Measurements from ENCODE around the gene CAV2. TPM values are rescaled to one million over a fixed set of nuclear protein-coding genes. Genes with fewer than 3 reads are reported as not detected.

CAV2 gene
- total RNA-seq, 4 donors from 2014 or later: 125 to 148 (median 129) TPM

- Histone ChIP-seq H3K9me3 (no peaks in the 10 kb centered on the region), H3K4me3 (no peak overlapping the region), H3K36me3 (peaks cover 0 to 41% (median 11%) of the 10 kb centered on the region in 4 donors), H3K27ac (replicated peaks in 1 of 4) (peak overlapping the region; percentile 37 to 63 (median 56)), H3K27me3 (no peaks in the 10 kb centered on the region), H3K4me1 (peaks cover 80 to 97% (median 89%) of the 10 kb centered on the region in 4 donors)
- TF ChIP-seq EP300 (IDR thresholded peaks at IDR 0.05) (no peak), POLR2A (IDR thresholded peaks at IDR 0.05; ENCODE audit: low read depth) (no peak), POLR2AphosphoS5 (IDR thresholded peaks at IDR 0.05) (no peak)
- TF ChIP-seq, protein P1, sequence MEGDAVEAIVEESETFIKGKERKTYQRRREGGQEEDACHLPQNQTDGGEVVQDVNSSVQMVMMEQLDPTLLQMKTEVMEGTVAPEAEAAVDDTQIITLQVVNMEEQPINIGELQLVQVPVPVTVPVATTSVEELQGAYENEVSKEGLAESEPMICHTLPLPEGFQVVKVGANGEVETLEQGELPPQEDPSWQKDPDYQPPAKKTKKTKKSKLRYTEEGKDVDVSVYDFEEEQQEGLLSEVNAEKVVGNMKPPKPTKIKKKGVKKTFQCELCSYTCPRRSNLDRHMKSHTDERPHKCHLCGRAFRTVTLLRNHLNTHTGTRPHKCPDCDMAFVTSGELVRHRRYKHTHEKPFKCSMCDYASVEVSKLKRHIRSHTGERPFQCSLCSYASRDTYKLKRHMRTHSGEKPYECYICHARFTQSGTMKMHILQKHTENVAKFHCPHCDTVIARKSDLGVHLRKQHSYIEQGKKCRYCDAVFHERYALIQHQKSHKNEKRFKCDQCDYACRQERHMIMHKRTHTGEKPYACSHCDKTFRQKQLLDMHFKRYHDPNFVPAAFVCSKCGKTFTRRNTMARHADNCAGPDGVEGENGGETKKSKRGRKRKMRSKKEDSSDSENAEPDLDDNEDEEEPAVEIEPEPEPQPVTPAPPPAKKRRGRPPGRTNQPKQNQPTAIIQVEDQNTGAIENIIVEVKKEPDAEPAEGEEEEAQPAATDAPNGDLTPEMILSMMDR (IDR thresholded peaks at IDR 0.05): no peak
- WGBS: 36% methylated on average over 6 of the region's 6 CpGs
- intact Hi-C loops (cut with DNase I): no loop called here
- DNase-seq (ENCODE audit: extremely low spot score): no peak
Observed at GRCh38 chr7:116545411-116545993, 46.0 kb downstream of the CAV2 start.

DNA sequence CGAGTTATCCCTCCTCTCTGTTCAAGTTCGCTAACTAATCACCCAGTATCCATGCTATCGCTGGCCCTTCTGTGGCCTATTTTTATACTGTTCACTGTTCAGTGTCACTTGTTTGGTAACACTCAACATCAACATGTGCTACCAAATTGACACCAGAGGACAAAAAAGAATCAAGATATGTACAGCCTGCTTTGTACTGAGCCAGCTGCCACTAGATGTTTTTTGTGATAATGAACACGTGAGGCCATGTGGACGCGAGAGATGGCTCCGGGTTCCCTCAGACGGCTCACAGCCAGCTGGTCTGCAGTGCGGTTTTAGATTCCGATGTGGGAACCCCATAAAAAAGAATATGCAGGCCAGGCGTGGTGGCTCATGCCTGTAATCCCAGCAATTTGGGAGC, 46.5 kb downstream of the CAV2 start:
- H3K36me3 ChIP-seq: peaks cover 0 to 45% (median 15%) of the 10 kb centered on the region in 4 donors
- WGBS: 92% methylated on average over 11 of the region's 11 CpGs
- H3K27me3 ChIP-seq: no peaks in the 10 kb centered on the region
- no peak overlapping the region for H3K4me3 ChIP-seq
- peak overlapping the region; percentile 37 to 63 (median 56) for H3K27ac ChIP-seq (replicated peaks in 1 of 4)
- intact Hi-C loops (cut with DNase I): no loop called here
- H3K4me1 ChIP-seq: peaks cover 80 to 97% (median 85%) of the 10 kb centered on the region in 4 donors
- TF ChIP-seq POLR2AphosphoS5 (IDR thresholded peaks at IDR 0.05) (no peak), EP300 (IDR thresholded peaks at IDR 0.05) (no peak), POLR2A (IDR thresholded peaks at IDR 0.05; ENCODE audit: low read depth) (no peak)
- TF ChIP-seq, protein P1 (IDR thresholded peaks at IDR 0.05): no peak
- no peaks in the 10 kb centered on the region for H3K9me3 ChIP-seq
- DNase-seq (ENCODE audit: extremely low spot score): no peak

GRCh38 chr7:116546916-116547315, 47.4 kb downstream of the CAV2 start:
- H3K4me3 ChIP-seq: no peak overlapping the region
- TF ChIP-seq POLR2A (IDR thresholded peaks at IDR 0.05; ENCODE audit: low read depth): no peak
- no peak for TF ChIP-seq POLR2AphosphoS5 (IDR thresholded peaks at IDR 0.05)
- TF ChIP-seq, protein P1 (IDR thresholded peaks at IDR 0.05): no peak
- TF ChIP-seq EP300 (IDR thresholded peaks at IDR 0.05): no peak
- peak overlapping the region; percentile 37 to 63 (median 56) for H3K27ac ChIP-seq (replicated peaks in 1 of 4)
- intact Hi-C loops (cut with DNase I): no loop called here
- 63% methylated on average over 1 of the region's 1 CpG for WGBS
- DNase-seq (ENCODE audit: extremely low spot score): no peak
- H3K4me1 ChIP-seq: peaks cover 79 to 96% (median 82%) of the 10 kb centered on the region in 4 donors
- no peaks in the 10 kb centered on the region for H3K9me3 ChIP-seq
- no peaks in the 10 kb centered on the region for H3K27me3 ChIP-seq
- H3K36me3 ChIP-seq: peaks cover 0 to 48% (median 16%) of the 10 kb centered on the region in 4 donors

- TF ChIP-seq POLR2AphosphoS5 (IDR thresholded peaks at IDR 0.05): peak in 1 of 2 donors; percentile 35
- TF ChIP-seq POLR2A (IDR thresholded peaks at IDR 0.05; ENCODE audit: low read depth): no peak
- Histone ChIP-seq H3K4me3 (no peak overlapping the region), H3K9me3 (no peaks in the 10 kb centered on the region), H3K27me3 (no peaks in the 10 kb centered on the region), H3K36me3 (peaks cover 0 to 48% (median 16%) of the 10 kb centered on the region in 4 donors), H3K4me1 (peaks cover 79 to 96% (median 80%) of the 10 kb centered on the region in 4 donors), H3K27ac (replicated peaks in 1 of 4) (peak overlapping the region; percentile 37 to 63 (median 56))
- WGBS: 56% methylated on average over 2 of the region's 2 CpGs
- DNase-seq (ENCODE audit: extremely low spot score): no peak
- intact Hi-C loops (cut with DNase I): no loop called here
Observed at GRCh38 chr7:116547347-116547746, 47.8 kb downstream of the CAV2 start.

GRCh38 chr7:116548506-116548905, 49.0 kb downstream of the CAV2 start:
- 81% methylated on average over 3 of the region's 3 CpGs for WGBS

More at GRCh38 chr7:116548506-116548905, 49.0 kb downstream of the CAV2 start:
- Histone ChIP-seq H3K27me3 (no peaks in the 10 kb centered on the region), H3K4me1 (peaks cover 78 to 96% (median 79%) of the 10 kb centered on the region in 4 donors), H3K4me3 (no peak overlapping the region), H3K36me3 (peaks cover 0 to 50% (median 16%) of the 10 kb centered on the region in 4 donors), H3K27ac (replicated peaks in 1 of 4) (peak overlapping the region; percentile 37 to 63 (median 56)), H3K9me3 (no peaks in the 10 kb centered on the region)
- TF ChIP-seq, protein P1 (IDR thresholded peaks at IDR 0.05): no peak
- no peak for TF ChIP-seq POLR2A (IDR thresholded peaks at IDR 0.05; ENCODE audit: low read depth)
- no peak for TF ChIP-seq EP300 (IDR thresholded peaks at IDR 0.05)
- TF ChIP-seq POLR2AphosphoS5 (IDR thresholded peaks at IDR 0.05): no peak
- no peak for DNase-seq (ENCODE audit: extremely low spot score)
- intact Hi-C loops (cut with DNase I): no loop called here

Measured in esophagus muscularis mucosa (tissue), 4 donors.